ENCODE measurements around the gene UPK1A.

GRCh38 chr19:35723671-35724070, 57.4 kb downstream of the UPK1A start:
- no peak for TF ChIP-seq POLR2A (IDR thresholded peaks at IDR 0.05)
- TF ChIP-seq CTCF (IDR thresholded peaks at IDR 0.05): no peak

Data from body of pancreas (tissue), 4 donors.